CD4-positive, alpha-beta T cell treated with Interferon gamma for 1 hour (primary cell): ENCODE measurements around the gene FAM241A.
"Not testable (repeated sequence)": the region's sequence is repeated elsewhere in the genome, so short reads cannot be mapped to it uniquely, and the experiment has no call there.

Experiments used
- DNase-seq: peaks from one replicate; pipeline ENCODE4 v3.0.0-alpha.2; 2020

The FAM241A gene

DNA sequence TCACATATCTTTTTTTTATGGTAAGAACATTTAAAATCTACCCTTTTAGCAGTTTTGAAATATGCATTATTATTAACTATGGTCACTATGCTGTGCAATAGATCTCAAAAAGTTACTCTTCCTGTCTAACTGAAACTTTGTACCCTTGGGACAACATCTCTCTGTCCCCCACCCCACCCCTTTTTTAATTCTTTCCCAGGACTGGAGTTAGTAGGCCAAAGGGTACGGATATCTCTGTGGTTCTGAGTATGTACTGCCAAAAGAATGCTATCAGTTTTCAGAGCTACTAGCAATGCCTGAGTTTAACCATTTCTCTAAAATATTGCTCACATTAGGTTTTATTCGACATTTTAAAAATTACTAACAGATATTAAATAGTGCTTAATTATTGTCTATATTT lies 4.7 kb upstream of the FAM241A start:
- DNase-seq = no peak

DNA sequence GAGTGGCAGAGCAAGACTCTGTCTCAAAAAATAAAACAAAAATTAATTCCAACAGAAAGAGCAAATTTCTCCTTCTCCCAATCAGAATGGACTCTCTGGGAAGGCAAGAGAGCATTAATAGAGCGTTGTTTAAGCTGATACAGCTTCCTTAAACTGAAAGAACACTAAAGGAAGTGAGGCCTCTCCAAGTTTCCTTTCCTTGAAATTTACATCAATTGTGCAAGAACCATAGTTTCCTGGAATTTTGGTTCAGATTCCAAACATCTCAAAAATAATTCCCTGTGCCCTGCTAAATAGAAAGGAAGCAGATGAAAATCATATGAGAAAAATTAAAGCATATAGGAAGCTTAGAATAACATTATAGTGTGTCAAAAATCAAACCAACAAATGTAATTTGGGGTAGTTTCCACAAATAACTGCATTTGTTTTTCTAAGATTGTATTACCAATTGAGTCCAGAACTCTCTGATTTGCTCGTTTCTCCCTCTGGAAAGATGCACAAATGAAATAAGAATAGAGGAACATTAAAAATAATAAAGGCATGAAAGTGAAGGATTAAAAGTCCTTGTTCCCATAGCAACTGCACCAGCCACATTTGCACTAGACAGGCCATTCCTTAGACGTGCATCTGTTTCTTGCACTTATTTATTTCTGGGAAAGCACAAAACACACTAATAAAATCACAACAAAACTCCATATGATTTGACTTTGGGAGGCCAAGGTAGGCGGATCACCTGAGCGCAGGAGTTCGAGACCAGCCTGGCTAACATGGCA lies 3.7 kb upstream of the FAM241A start:
- DNase-seq = no peak

DNA sequence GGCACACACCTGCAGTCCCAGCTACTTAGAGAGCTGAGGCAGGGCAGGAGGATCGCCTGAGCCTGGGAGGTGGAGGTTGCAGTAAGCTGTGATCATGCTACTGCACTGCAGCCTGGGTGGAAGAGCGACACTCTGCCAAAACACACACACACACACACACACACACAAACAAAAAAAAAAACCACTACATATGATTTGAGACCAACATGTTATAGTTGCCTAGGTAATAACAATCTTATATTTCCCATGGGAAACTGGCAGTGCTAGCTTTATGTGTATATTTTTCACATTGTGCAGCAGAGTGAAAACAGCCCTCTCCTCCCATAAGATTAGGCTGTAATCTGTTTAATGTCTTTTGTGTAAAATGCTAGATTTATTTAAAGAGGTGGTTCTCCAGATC lies 3.1 kb upstream of the FAM241A start:
- DNase-seq = no peak

DNA sequence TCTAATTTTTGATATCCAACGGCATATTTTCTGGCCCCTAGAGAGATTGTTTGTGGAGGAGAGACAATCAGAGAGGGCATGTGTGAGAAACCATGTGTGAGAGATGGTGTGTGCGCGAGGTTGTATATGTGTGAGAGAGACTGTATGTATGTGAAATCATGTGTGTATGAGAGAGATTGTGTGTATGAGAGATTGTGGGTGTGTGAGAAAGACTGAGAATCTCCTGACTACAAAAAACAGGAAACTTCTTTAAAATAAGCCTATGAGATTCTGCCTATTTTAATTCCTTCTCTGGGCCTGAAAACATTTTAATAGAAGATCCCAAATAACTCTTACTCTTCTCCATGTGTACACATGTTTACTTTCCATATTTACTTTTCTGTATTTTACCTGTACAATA lies 1.5 kb upstream of the FAM241A start:
- no peak for DNase-seq

DNA sequence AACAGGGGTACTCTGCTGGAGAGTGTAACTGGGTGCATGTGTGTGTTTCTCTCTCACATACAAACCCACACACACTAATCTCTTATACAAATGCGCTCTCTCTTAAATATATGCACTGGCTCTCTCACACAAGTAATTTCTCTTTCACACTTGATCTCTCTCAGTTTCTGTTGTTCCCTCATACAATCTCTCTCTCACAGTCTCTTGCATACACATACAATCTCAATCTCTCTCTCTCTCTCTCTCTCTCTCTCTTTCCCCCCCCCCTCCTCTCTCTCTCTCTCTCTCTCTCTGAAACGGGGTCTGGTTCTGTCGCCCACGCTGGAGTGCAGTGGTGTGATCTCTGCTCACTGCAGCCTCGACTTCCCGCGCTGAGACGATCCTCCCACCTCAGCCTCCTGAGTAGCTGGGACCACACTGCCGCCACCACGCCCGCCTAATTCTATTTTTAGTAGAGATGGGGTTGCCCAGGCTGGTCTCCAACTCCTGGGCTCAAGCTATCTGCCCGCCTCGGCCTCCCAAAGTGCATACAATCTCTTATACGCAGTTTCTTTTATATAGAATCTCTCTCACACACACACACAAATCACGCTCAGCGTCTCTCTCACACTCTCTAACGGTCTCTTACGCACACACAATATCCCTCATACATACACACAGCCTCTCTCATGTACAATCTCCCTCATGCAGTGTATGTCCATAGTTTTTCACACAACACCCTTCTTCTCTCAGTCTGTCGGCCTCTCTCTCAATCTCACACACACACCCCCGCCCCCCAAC lies 518 bp upstream of the FAM241A start:
- DNase-seq = no peak

DNA sequence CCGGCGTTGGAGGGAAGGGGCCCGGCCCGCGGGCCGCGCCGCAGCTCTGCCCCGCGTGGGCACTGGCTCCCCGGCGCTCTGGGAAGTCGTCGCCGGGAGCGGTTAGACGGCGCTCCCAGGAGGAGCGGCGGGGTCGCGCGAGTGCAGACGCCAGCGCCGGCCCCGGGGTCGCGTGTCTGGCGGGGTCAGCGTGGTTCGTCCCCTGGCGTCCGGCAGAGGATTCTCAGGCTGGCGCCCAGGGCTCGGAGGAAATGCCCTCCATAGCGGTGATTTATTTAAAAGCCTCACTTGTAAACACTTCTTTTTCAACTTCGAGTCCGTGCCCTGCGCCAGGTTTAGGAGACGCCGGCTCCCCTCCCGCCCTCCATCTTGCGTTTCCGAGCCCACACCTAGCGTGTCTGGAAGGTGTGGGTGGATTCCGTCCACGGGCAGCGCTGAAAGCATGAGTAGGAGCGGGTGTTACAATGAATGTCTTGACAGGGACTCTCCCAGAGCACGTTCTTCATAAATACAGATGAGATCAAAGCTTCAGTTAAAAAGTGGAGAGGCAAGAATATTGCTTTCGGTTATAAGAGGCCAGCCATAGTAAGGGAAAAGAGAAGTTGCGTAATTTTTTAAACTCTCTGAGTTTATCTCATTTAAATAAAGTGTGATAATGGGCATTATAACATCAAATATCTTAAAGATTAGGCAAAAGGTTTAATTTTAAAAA lies 692 bp downstream of the FAM241A start:
- peak; percentile 68 for DNase-seq

DNA sequence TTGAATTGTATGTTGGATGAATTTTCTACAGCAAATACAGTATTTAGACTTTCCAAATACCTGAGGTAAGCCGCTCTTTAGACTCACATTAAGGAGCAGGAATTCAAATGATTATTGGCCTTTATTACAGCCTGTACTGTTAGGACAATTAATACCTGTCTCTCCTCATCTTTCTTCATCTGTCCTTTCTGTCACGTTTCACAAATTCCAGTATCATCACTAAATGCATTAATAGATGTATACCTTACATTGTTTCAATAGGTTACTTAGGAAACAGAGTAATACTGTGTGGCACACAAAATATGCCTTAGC lies 1.2 kb downstream of the FAM241A start:
- no peak for DNase-seq

DNA sequence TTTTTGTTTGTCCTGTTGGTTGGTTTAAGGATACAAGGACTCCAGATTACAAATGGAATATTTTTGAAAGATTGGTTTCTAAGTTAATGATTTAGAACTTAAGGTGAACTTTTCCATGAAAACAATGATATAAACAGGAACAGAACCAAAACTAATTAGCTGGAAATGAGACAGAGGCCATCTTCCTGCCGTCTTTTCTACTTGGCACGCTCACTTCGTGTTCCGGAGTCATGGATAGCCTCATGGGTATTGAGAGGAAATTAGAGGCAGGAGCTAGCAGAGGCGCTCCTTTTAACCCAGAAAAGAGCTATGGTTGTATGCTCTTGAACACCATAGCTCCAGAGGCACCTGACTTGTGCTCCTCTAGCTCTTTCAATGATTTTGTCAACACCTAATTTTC lies 2.4 kb downstream of the FAM241A start:
- no peak for DNase-seq

DNA sequence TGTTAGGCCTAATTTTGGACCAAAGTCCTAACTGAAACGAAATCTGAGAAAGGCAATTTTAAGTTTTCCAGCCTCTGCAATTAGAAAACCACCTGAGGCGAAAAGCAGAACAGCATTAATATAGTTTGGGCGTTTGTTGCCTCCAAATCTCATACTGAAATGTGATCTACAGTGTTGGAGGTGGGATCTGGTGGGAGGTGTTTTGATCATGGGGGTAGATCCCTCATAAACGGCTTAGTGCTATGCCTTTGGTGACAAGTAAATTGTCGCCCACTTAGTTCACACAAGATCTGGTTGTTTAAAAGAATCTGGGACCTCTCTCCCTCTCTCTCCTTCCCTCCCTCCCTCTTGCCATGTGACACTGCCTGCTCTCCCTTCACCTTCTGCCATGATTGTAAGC lies 5.7 kb downstream of the FAM241A start:
- DNase-seq = no peak

DNA sequence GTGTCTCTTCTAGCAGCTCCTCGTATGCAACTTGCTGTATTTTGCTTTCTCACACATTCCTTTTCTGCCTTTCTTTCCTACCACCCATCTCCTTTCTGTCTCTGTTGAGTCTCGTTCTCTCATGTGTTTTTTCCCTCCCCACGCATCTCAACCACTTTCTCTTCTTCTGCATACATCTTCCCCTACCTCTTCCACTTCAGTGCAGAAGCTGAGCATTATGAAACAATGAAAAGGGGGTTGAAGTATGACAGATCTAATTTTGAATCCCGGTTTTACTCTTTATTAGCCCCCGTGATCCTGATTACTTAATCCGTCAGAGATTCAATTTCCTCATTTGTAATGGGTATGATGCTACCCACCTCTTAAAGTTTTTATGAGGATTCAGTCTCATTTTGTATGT lies 7.3 kb downstream of the FAM241A start:
- no peak for DNase-seq

DNA sequence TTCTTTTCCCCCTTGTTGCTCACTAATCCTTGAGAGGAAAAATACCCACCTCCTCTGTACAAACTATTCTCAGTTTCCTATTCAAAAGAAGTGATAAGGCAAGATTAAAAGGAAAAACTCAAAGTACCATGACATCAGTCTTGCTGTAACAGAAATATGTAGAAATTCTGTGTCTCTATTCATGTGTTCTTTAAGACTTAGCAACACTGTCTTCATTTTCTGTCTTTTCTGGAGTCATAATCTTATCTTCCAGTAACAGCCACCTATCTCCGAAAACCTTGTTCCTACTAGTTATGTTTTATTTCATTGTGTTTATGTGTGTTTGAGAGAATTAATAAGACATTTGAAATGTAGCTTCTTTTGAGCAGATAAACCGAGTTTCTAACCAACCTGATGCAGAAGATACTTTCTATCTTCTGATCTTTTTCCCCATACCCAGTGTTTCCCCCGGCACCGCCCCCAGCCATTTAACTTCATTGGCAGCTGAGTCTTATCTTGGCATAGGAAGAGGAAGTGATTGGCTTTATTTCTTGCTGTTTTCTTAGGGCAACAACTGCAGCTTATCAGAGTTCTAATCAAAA lies 8.0 kb downstream of the FAM241A start:
- no peak for DNase-seq

DNA sequence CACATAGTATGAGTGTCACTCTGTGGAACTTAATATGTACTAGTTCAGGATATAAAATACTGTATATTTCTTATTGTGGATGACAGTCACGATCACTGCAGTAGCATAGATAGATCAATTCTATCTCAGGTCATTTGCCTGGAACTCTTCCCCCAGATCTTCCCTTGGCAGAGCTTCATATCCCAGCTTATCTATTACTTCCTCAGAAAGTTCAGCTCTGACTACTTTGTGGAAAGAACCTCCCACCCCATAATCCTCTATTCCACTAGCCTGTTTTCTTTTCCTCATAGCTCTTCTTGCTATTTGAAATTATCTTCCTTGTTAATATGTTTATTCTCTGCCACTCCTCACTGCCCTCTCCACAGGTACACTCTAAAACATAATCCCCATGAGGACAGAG lies 10.9 kb downstream of the FAM241A start:
- DNase-seq = no peak

DNA sequence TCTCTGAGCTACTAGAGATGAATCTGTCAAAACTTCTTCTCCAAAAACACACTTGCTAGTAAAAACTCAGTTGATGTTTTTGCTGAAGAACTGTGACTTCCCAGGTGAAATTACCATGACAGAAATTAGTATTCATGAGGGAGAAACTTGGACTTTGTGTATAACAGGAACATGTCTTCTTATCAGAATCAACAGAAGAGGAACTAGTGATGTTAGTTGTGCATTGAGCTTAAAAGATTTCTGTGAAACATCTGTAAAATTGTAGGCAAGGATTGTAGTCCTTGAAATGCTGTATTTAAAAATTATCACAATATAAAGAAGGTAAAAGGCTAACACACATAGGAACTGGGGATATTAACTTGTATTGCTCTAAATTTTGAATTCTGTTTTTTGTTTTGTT lies 11.3 kb downstream of the FAM241A start:
- DNase-seq = no peak

DNA sequence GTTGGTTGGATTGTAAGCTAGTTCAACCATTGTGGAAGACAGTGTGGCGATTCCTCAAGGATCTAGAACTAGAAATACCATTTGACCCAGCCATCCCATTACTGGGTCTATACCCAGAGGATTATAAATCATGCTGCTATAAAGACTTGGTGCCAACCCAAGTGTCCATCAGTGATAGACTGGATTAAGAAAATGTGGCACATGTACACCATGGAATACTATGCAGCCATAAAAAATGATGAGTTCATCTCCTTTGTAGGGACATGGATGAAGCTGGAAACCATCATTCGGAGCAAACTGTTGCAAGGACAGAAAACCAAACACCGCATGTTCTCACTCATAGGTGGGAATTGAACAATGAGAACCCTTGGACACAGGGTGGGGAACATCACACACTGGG lies 18.5 kb downstream of the FAM241A start:
- DNase-seq = not testable (repeated sequence)

DNA sequence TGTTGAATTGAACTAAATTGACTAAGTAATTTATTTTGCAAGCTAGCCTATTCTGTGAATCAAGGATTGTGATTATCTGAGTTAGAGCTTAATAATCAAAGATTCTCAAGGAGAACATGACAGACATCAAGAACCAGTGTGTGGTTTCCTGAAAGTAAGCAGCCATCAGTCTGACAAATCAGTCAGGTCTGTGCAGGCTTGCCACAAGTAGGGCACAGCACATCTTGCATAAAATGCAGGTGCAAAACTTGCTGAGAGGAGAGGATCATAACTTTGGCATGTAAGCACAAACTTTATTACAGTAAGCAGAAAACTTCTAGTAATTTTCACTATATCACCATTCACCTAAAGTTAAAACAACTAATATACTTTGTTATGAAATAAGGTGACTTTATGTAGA lies 22.5 kb downstream of the FAM241A start:
- peak; percentile 8 for DNase-seq

DNA sequence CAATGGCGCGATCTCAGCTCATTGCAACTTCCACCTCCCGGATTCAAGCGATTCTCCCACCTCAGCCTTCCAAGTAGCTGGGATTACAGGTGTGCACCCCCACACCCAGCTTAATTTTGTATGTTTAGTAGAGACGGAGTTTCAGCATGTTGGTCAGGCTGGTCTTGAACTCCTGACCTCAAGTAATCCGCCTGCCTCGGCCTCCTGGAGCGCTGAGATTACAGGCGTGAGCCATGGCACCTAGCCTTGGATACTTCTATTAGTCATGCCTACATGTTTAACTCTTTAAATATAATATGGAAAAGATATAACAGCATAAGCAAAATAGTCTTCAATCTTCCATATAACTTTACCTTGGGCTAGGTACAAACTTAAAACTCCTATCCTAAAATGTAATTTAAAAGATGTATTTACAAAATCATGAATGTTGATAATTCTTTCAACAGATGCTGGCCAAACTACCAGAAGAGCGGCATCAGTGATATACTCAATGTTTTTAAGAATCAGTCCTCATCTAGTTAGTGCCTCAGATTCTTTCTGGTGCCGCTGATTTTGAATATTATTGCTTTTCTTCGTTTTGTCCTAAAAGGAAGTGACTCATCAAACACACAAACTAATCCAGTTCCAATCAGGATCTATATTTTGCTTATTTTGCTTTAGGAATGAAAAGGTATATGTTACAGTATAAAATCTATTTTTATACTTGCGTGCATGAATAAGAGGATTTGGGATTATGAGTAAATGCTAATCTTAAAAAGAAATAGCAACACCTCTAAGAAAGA lies 23.7 kb downstream of the FAM241A start:
- no peak for DNase-seq

DNA sequence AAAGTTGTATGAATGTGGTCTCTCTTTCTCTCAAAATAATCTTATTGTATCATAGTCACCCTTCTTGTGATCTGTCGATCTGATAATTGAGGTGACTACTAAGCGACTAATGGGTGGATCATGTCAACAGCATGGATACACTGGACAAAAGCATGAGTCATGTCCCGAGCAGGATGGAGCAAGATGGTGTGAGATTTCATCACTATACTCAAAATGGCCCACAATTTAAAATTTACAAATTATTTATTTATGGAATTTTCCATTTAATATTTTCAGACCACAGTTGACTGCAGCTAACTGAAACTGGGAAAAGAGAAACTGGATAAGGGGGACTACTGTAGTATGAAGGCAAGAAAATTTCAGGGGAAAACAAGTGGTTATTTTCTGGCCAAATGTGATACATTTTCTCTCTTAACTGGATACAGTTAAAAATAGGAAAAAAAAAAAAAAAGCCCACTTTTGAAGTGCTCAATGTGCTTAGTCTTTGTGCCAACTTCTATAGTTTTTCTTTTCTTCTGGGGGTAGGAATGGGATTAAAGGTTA lies 25.3 kb downstream of the FAM241A start:
- DNase-seq = no peak

DNA sequence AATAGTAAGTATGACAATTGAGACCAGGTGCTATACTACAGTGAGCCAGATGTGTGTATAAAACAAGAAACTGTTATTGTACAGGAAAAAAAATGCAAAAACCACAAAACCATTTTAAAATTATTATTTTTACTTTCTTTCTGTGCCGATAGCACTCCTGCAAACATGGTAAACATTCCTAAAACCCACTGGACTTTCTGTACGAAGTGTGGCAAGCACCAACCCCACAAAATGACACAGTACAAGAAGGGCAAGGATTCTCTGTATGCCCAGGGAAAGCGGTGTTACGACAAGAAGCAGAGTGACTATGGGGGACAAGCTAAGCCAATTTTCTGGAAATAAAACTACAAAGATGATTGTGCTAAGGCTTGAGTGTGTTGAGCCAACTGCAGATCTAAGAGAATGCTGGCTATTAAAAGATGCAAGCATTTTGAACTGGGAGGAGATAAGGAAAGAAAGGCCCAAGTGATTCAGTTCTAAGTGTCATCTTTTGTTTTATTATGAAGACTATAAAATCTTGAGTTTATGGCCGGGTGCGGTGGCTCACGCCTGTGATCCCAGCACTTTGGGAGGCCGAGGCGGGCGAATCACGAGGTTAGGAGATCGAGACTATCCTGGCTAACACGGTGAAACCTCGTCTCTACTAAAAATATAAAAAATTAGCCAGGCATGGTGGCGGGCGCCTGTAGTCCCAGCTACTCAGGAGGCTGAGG lies 26.0 kb downstream of the FAM241A start:
- not testable (repeated sequence) for DNase-seq

DNA sequence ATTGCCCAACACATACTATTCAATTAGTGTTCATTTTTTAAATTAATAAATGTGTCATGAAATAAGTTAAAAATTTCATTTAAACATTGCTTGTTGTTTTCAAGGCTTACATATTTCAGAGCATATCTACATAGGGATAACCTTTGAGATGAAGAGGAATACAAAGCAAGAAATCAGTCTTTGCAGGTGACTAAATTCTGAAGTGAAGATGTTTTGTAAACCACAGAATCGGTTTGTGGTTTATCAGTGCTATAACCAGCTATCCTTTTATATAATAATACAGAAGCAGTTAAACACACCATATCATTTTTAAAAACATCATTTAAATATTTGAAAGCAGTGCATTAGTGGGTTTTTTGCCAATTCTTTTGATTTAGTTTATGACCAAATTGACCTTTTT lies 26.9 kb downstream of the FAM241A start:
- DNase-seq = no peak

DNA sequence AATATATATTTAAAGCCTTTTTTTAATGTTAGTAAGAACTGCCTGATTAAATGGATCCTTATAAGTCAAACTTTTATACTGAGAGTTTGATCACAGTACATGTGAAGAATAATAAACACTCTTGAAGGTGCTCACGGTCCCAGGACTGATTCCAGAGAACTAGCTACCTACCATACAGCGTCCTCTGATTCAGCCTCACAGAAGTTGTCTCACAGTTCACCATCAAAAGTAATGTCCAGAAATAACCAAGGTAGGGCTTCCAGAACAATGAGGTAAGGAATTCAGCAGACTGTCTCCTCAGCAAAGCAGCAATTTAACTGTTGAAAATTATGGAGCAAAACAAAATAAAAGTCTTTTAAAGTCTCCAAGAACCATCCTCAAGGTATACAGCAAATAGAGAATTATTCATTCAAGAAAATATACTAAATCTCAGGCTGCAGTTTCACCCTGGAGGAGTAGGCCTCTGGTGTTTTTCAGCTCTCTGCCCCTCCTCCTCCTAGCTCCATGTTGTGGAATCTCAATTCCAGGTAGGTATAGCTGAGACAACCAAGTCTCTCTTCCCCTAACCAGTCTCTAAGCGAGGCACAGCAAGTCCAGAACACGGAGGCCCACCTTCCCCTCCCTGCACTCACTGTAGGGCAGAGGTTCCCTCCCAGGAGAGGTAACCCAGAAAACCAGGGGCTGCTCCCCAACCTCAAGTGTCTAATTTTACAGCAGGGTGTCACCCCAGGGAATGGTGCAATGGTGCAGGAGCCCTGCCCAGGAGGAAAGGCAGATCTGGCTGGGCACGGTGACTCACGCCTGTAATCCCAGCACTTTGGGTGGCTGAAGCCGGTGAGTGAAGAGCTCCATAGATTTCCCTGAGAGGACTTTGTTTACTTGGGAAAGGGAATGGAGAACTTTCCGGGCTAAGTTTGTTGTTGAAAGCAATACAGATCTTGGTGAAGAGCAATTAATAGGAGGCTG lies 28.6 kb downstream of the FAM241A start:
- DNase-seq = no peak

DNA sequence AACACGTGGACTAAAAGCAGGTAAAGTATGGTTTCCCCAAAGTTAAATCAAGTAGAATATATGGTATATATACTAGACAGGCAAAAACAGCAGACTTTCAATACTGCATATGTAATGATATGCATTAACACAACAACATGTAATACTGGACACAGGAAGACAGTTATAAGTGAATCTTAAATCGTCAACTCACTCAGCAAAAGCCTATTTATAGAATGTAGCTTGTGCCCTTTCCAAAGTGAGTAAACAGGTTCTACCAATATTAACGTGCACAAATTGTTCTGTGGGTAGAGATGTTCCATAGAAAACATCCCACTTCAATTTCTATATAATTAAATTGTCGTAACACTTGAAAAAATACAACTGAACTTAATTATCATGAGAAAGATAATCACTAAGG lies 30.6 kb downstream of the FAM241A start:
- no peak for DNase-seq
